Measurements from ENCODE around the gene TULP4.

Gene TULP4

DNA sequence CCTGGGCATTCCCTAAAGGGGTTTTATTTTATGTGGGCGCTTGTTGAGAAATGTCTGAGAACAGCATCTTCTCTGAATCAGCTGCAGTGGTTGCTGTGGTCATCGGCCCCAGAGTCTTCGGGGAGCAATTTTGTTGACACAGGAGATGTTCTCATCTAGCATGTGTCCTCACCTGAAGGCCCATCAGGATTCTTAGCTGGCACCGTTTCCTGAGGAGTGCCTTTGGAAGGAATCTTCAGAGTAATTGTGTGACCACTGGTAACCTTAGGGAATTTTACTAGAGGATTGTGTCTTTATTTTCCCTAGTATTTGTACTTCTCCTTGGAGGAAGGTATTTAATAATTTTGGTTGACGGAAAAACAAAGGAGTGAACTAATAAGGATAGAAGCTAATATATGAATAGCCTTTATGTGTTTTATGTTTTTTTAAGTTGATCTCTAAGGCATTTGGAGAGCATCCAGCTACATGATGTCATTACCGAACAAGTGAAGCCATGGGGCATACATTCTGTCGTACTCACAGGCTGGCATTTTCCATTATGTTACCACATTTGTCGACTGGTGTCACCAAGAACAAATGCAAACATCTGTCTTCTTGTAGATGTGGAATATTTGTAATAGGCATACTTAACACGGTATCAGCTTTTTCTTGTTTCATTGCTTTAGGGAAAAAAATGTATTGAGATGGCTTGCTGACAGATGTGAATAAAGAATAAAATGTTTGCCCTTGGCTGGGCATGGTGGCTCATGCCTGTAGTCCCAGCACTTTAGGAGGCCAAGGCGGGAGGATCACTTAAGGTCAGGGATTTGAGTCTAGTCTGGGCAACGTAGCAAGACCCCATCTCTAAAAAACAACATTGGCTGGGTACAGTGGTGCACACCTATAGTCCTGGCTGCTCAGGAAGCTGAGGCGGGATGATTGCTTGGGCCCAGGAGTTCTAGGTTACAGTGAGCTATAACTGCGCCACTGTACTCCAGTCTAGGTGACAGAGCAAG lies 41.9 kb downstream of the TULP4 start:
- Histone ChIP-seq H3K9me3 (ENCODE audit: control insufficient read depth, insufficient read depth, low read depth, low read length) (no peaks in the 10 kb centered on the region), H3K4me1 (ENCODE audit: control insufficient read depth, insufficient read depth, low read length) (peaks cover 11% of the 10 kb centered on the region), H3K27ac (ENCODE audit: extremely low read depth, low read depth, low read length) (no peak overlapping the region), H3K4me3 (ENCODE audit: low read depth, low read length) (no peak overlapping the region), H3K36me3 (ENCODE audit: control insufficient read depth in 2 of 2, insufficient read depth in 1 of 2, low read length in 2 of 2) (no peaks in the 10 kb centered on the region)
- ChIA-PET POLR2A (no interaction called here), CTCF (interaction anchor here (0.6 to 1.2 kb wide), 4 partner anchors 33 to 336 kb away, joined by 3 read pairs; no protein-coding TSS in a partner anchor)
- TF ChIP-seq ZNF610 (tag by site-specific recombination; IDR thresholded peaks at IDR 0.05; ENCODE audit: borderline replicate concordance) (no peak), HOXC10 (CRISPR knock-in tag; IDR thresholded peaks at IDR 0.05) (no peak), ZNF16 (tag by site-specific recombination; IDR thresholded peaks at IDR 0.05; ENCODE audit: low read depth) (no peak), ZBTB10 (tag by site-specific recombination; IDR thresholded peaks at IDR 0.05) (no peak), ZBTB20 (tag by site-specific recombination; IDR thresholded peaks at IDR 0.05) (no peak), ZNF121 (tag by site-specific recombination; IDR thresholded peaks at IDR 0.05) (peak; percentile 82), ZEB2 (tag by site-specific recombination; IDR thresholded peaks at IDR 0.05) (peak; percentile 60; the same call in 1 of the 2 replicates), ZNF560 (tag by site-specific recombination; IDR thresholded peaks at IDR 0.05; ENCODE audit: borderline replicate concordance) (no peak), PRDM6 (tag by site-specific recombination; IDR thresholded peaks at IDR 0.05) (peak; percentile 42; the same call in 1 of the 2 replicates), PRDM10 (tag by site-specific recombination; IDR thresholded peaks at IDR 0.05) (peak; percentile 25; the same call in 1 of the 2 replicates), ZBTB21 (tag by site-specific recombination; IDR thresholded peaks at IDR 0.05) (0 out of 2 replicates have a peak, but pooled peaks have one; percentile 19), MYNN (tag by site-specific recombination; IDR thresholded peaks at IDR 0.05; ENCODE audit: borderline replicate concordance) (no peak), IKZF3 (tag by site-specific recombination; IDR thresholded peaks at IDR 0.05) (peak; percentile 47; the same call in 1 of the 2 replicates), ZNF629 (tag by site-specific recombination; IDR thresholded peaks at IDR 0.05) (peak; percentile 77), ZNF24 (tag by site-specific recombination; IDR thresholded peaks at IDR 0.05) (peak; percentile 74; the same call in 1 of the 2 replicates), ZNF366 (tag by site-specific recombination; conservative IDR thresholded peaks at IDR 0.05) (peak; percentile 77), ZNF596 (tag by site-specific recombination; IDR thresholded peaks at IDR 0.05) (no peak), ZNF501 (tag by site-specific recombination; IDR thresholded peaks at IDR 0.05) (no peak)
- TF ChIP-seq, protein P1, sequence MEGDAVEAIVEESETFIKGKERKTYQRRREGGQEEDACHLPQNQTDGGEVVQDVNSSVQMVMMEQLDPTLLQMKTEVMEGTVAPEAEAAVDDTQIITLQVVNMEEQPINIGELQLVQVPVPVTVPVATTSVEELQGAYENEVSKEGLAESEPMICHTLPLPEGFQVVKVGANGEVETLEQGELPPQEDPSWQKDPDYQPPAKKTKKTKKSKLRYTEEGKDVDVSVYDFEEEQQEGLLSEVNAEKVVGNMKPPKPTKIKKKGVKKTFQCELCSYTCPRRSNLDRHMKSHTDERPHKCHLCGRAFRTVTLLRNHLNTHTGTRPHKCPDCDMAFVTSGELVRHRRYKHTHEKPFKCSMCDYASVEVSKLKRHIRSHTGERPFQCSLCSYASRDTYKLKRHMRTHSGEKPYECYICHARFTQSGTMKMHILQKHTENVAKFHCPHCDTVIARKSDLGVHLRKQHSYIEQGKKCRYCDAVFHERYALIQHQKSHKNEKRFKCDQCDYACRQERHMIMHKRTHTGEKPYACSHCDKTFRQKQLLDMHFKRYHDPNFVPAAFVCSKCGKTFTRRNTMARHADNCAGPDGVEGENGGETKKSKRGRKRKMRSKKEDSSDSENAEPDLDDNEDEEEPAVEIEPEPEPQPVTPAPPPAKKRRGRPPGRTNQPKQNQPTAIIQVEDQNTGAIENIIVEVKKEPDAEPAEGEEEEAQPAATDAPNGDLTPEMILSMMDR (tag by site-specific recombination; IDR thresholded peaks at IDR 0.05), result no peak
- TF ChIP-seq, protein P2, sequence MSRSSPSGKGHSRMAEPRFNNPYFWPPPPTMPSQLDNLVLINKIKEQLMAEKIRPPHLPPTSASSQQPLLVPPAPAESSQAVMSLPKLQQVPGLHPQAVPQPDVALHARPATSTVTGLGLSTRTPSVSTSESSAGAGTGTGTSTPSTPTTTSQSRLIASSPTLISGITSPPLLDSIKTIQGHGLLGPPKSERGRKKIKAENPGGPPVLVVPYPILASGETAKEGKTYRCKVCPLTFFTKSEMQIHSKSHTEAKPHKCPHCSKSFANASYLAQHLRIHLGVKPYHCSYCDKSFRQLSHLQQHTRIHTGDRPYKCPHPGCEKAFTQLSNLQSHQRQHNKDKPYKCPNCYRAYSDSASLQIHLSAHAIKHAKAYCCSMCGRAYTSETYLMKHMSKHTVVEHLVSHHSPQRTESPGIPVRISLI (tag by site-specific recombination; IDR thresholded peaks at IDR 0.05), result peak; percentile 66; the same call in 1 of the 2 replicates
- TF ChIP-seq, protein P3, sequence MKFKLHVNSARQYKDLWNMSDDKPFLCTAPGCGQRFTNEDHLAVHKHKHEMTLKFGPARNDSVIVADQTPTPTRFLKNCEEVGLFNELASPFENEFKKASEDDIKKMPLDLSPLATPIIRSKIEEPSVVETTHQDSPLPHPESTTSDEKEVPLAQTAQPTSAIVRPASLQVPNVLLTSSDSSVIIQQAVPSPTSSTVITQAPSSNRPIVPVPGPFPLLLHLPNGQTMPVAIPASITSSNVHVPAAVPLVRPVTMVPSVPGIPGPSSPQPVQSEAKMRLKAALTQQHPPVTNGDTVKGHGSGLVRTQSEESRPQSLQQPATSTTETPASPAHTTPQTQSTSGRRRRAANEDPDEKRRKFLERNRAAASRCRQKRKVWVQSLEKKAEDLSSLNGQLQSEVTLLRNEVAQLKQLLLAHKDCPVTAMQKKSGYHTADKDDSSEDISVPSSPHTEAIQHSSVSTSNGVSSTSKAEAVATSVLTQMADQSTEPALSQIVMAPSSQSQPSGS (tag by site-specific recombination; IDR thresholded peaks at IDR 0.05; ENCODE audit: low read depth), result peak; percentile 88

All from HEK293 (cell line).